Chondrocyte (in vitro differentiated cells): ENCODE results near the gene ZNF280B. TPM values are rescaled to one million over a fixed set of nuclear protein-coding genes. Genes with fewer than 3 reads are reported as not detected.
"Not testable (repeated sequence)": the region's sequence is repeated elsewhere in the genome, so short reads cannot be mapped to it uniquely, and the experiment has no call there.

ENCODE experiments used
- DNase-seq: peaks from one replicate; pipeline ENCODE4 v3.0.0; 2021; ENCODE audit warnings: mixed read lengths, low spot score
- H3K27ac Mint-ChIP-seq: one replicate; pipeline ENCODE4 v1.8.0; 2021; ENCODE audit warnings: mild to moderate bottlenecking, moderate library complexity, mixed read lengths; ENCODE audit not compliant: unreplicated experiment
- H3K27me3 Mint-ChIP-seq: 2 replicates; pipeline ENCODE4 v1.8.0; 2021; ENCODE audit warnings: low read depth, mixed read lengths
- H3K36me3 Mint-ChIP-seq: 2 replicates; pipeline ENCODE4 v1.8.0; 2021; ENCODE audit warnings: low read depth, mixed read lengths
- H3K4me1 Mint-ChIP-seq: 2 replicates; pipeline ENCODE4 v1.8.0; 2021; ENCODE audit warnings: low read depth, mild to moderate bottlenecking, mixed read lengths
- H3K4me3 Mint-ChIP-seq: one replicate; pipeline ENCODE4 v1.8.0; 2021; ENCODE audit warnings: mild to moderate bottlenecking, moderate library complexity, mixed read lengths; ENCODE audit not compliant: unreplicated experiment
- H3K9me3 Mint-ChIP-seq: 2 replicates; pipeline ENCODE4 v1.8.0; 2021; ENCODE audit warnings: low read depth, mixed read lengths
- total RNA-seq: library from RNA; stranded (reverse); gene quantifications from 3 replicates; pipeline ENCODE4 v1.2.1, GENCODE V29; 2021
- TF ChIP-seq, protein P1 (sequence below): fragments of 200-600 bp; sonication (generic); IDR thresholded peaks from 2 replicates; pipeline ENCODE4 v1.5.0; 2021; ENCODE audit warnings: antibody characterized with exemption, mild to moderate bottlenecking, moderate library complexity

Gene ZNF280B
- total RNA-seq, 1 donor from 2014 or later, result 4.7 TPM

DNA sequence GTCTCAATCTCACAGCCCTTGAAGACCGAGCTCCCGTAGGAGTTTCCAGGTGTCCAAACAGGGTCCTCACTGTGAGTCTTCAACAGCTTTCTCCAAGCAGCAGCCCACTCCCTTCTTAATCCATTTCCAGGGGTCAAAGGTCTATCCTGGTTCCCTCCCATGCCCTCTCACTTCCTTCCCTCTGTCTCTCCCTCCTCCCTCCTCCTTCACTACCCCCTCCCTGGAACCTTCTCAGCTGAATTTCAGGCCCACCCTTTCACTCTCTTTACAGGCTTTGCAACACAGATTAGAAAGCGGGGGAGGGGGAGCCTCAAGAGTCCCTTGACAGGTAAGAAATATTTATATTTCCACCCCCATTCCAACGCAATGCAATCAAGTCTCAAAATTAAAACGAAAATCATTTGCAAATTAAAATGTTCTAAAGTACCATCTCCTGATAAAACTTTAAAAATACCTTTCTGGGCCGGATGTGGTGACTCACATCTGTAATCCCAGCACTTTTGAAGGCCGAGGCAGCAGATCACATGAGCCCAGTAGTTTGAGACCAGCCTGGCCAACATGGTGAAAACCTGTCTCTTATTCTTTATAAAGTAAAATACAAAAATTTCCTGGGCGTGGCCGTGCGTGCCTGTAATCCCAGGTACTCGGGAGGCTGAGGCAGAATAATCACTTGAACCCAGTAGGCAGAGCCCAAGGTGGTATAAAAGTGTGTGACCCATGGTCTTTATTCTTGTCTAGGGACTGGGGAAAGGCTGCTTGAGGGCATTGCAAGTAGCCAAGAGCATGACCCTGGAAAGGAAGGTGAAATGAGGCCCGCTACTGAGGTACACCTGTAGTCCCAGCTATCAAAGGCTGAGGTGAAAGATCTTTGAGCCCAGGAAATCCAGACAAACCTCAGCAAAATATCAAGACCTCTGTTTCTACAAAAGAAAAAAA, 12.4 kb upstream of the ZNF280B start:
- TF ChIP-seq, protein P1, sequence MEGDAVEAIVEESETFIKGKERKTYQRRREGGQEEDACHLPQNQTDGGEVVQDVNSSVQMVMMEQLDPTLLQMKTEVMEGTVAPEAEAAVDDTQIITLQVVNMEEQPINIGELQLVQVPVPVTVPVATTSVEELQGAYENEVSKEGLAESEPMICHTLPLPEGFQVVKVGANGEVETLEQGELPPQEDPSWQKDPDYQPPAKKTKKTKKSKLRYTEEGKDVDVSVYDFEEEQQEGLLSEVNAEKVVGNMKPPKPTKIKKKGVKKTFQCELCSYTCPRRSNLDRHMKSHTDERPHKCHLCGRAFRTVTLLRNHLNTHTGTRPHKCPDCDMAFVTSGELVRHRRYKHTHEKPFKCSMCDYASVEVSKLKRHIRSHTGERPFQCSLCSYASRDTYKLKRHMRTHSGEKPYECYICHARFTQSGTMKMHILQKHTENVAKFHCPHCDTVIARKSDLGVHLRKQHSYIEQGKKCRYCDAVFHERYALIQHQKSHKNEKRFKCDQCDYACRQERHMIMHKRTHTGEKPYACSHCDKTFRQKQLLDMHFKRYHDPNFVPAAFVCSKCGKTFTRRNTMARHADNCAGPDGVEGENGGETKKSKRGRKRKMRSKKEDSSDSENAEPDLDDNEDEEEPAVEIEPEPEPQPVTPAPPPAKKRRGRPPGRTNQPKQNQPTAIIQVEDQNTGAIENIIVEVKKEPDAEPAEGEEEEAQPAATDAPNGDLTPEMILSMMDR, result no peak
- Mint-ChIP-seq H3K9me3 (no peaks in the 10 kb centered on the region), H3K4me1 (no peaks in the 10 kb centered on the region), H3K4me3 (no peak overlapping the region), H3K27me3 (peaks cover 25% of the 10 kb centered on the region), H3K27ac (no peak overlapping the region), H3K36me3 (no peaks in the 10 kb centered on the region)
- no peak for DNase-seq

DNA sequence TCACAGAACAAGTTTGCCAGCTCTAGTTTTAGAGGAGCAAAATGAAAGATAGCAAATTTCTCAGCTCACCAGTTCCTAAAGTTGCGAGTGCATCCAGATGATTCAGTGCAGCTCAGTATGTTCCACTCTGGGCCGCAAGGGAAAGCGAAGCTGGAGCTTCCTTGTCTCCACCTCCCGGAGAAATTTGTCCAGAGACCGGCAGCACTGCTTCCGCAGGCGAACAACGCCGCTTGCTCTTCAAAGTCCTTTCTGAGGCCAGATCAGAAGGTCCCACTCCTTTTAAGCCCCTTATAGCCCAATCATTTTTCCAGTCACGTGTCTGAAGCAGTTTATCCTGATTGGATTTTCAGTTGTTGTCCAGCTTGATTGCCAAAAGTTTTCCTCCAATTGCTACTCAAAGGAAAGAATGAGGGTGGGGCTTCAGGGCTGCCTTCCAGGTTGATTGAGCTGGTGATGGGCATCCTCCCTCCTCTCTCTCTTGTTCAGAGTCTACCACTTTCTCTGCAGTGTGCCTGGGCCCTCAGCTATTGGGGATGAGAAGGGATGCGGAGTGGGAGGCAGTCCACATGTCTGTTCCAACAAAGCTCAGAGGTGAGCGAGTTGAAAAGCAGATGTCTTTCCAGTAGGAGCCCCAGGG, 11.6 kb upstream of the ZNF280B start, which contains the start of gene ZNF280A:
ZNF280A (minus strand) TSS at position 251 of the 637 bp plus-strand sequence. CDS start 4,640 bp downstream, outside the sequence.
- no peaks in the 10 kb centered on the region for H3K9me3 Mint-ChIP-seq
- DNase-seq, result no peak
- no peaks in the 10 kb centered on the region for H3K4me1 Mint-ChIP-seq
- no peak within 1 kb of the TSS for H3K4me3 Mint-ChIP-seq
- H3K27me3 Mint-ChIP-seq, result peaks cover 27% of the 10 kb centered on the region
- no peaks in the 10 kb centered on the region for H3K36me3 Mint-ChIP-seq
- TF ChIP-seq, protein P1, result no peak
- H3K27ac Mint-ChIP-seq, result no peak within 1 kb of the TSS

DNA sequence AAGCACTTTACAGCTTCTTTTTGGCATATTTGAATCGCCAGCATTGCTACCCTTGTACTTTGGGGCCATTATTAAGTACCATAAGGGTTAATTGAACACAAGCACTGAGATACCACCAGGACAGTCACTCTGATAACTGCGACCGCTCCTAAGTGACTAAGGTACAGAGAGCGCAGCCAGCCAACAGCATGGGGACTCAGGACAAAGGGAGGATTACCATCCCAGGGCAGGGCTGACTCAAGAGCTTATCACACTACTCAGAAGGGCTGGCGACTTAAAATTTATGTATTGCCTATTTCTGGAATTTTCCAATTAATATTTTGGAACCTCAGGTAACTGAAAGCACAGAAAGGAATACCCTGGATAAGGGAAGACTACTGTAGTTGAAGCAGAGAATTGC, 11.0 kb upstream of the ZNF280B start:
- no peak for DNase-seq
- no peaks in the 10 kb centered on the region for H3K4me1 Mint-ChIP-seq
- TF ChIP-seq, protein P1, result no peak
- peaks cover 30% of the 10 kb centered on the region for H3K27me3 Mint-ChIP-seq
- no peak overlapping the region for H3K4me3 Mint-ChIP-seq
- no peaks in the 10 kb centered on the region for H3K9me3 Mint-ChIP-seq
- H3K27ac Mint-ChIP-seq, result no peak overlapping the region
- H3K36me3 Mint-ChIP-seq, result no peaks in the 10 kb centered on the region

DNA sequence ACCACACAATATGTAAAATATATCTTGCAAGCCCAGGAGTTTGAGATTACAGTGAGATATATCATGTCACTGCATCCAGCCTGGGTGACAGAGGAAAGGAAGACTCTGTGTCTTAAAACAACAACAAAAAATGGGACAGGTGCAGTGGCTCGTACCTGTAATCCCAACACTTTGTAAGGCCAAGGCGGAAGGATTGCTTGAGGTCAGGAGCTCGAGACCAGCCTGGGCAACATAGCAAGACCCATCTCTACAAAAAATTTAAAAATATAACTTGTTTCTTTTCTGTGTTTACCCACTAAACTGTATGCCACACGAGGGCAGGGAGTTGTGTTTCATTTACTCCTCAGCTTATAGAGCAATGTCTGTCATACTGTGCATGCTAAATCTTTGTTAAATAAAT, 8.4 kb upstream of the ZNF280B start:
- Mint-ChIP-seq H3K27me3 (peaks cover 38% of the 10 kb centered on the region), H3K4me3 (no peak overlapping the region), H3K4me1 (no peaks in the 10 kb centered on the region), H3K9me3 (no peaks in the 10 kb centered on the region), H3K27ac (no peak overlapping the region), H3K36me3 (no peaks in the 10 kb centered on the region)
- TF ChIP-seq, protein P1, result no peak
- DNase-seq, result no peak

DNA sequence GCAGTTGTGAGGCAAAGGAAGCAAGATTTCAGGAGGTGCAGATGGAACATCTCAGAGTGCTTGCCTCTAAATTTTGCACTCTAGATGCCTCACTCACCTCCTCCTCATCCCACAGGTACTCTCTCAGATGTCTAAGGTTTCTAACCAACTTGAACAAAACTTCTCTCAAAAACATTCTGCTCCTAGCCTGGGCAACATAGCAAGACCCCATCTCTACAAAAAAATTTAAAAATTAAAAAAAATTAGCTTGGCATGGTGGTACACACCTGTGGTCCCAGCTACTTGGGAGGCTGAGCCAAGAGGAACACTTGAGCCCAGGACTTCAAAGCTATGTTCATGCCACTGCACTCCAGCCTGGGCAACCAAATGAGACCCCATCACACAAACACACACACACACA, 7.3 kb upstream of the ZNF280B start:
- TF ChIP-seq, protein P1, result no peak
- Mint-ChIP-seq H3K27me3 (peaks cover 44% of the 10 kb centered on the region), H3K4me3 (no peak overlapping the region), H3K27ac (no peak overlapping the region), H3K9me3 (peaks cover 5% of the 10 kb centered on the region), H3K36me3 (peaks cover 2% of the 10 kb centered on the region), H3K4me1 (no peaks in the 10 kb centered on the region)
- no peak for DNase-seq

DNA sequence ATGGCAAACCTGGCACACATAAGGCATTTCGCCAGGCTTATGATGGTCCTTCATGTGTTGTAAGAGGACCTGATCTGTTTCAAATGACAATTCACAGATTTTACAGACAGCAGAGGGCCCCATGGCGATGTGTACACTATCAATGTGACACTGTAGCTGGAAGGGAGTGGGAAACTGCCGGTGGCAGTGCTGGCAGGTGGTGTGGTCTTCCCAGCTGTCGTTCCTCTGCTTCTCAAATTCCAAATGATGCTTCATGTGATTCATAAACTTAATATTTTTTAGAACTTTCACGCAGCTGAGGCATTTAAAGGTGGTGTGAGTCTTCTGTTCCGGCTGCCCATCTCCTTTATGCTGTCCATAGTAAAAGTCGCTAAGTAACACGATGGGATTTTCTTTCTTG, 5.9 kb upstream of the ZNF280B start:
- not testable (repeated sequence) for H3K36me3 Mint-ChIP-seq, H3K9me3 Mint-ChIP-seq, DNase-seq, H3K27ac Mint-ChIP-seq, H3K4me3 Mint-ChIP-seq, H3K4me1 Mint-ChIP-seq
- peaks cover 44% of the 10 kb centered on the region for H3K27me3 Mint-ChIP-seq
